ENCODE measurements around the gene SLC24A3.
A peak's percentile ranks its signal among the peaks of the same experiment; 100 is the strongest.

SLC24A3 gene

DNA sequence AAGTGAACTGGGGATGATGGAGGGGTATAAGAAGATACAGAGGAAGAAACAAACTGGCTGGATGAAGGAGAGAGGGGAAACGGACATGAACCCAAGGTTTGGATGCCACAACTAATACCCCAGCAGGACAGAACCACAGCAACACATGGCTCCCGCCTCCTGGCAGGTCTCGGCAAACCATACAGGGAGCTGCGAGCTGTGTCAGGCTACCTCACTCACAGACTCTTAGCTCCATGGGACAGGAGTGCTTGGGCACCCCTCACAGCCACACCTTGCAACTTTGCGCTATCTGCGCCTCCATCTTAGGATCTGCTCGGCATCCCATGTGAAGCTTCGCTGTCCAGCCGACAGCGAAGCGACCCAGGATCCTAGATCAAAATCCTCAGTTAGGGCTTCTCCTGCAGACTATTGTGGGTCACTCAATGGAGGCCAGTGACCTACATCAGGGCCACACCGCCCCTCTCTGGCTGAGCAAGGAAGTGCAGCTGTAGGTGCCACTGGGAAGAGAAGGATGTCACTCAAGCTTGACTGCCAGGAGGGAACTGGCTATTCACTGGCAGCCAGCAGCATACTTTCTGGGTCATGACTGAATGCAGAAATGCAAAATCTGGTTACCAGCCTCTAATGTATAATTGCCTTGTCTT, 371.2 kb downstream of the SLC24A3 start:
- DNase-seq (ENCODE audit: extremely low read depth, insufficient read length), result peak; percentile 25
- H3K27me3 ChIP-seq (replicated peaks; ENCODE audit: control insufficient read depth, insufficient read depth, low read length), result no peaks in the 10 kb centered on the region; the same call in 1 of the 2 replicates
- no peak overlapping the region for H3K4me3 ChIP-seq (replicated peaks; ENCODE audit: low read depth, low read length)
- TF ChIP-seq, protein P1, sequence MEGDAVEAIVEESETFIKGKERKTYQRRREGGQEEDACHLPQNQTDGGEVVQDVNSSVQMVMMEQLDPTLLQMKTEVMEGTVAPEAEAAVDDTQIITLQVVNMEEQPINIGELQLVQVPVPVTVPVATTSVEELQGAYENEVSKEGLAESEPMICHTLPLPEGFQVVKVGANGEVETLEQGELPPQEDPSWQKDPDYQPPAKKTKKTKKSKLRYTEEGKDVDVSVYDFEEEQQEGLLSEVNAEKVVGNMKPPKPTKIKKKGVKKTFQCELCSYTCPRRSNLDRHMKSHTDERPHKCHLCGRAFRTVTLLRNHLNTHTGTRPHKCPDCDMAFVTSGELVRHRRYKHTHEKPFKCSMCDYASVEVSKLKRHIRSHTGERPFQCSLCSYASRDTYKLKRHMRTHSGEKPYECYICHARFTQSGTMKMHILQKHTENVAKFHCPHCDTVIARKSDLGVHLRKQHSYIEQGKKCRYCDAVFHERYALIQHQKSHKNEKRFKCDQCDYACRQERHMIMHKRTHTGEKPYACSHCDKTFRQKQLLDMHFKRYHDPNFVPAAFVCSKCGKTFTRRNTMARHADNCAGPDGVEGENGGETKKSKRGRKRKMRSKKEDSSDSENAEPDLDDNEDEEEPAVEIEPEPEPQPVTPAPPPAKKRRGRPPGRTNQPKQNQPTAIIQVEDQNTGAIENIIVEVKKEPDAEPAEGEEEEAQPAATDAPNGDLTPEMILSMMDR (IDR thresholded peaks at IDR 0.05; ENCODE audit: insufficient read depth, low read length, poor library complexity, severe bottlenecking), result peak; percentile 87
- no peaks in the 10 kb centered on the region for H3K36me3 ChIP-seq (ENCODE audit: control insufficient read depth, insufficient read depth, low read length)

DNA sequence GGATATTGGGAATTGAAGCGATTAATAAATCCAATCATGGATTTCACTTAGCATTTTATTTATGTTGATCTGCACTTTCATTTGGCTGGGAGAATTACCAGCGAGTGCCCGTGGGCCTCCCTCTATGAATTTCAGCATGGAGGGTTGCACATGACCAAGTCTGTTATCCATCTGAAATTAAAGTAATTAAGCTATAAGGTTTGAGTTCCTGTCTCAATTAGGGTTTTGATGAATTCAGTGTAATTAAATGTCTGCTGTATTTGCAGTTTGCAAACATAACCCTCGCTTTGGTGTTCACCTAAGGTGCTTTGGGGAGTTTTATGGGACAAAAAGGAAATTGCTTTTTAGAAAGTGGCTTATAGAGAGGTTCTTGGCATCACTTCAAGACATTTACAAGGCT, 375.8 kb downstream of the SLC24A3 start:
- no peaks in the 10 kb centered on the region for H3K36me3 ChIP-seq (ENCODE audit: control insufficient read depth, insufficient read depth, low read length)
- H3K27me3 ChIP-seq (replicated peaks; ENCODE audit: control insufficient read depth, insufficient read depth, low read length), result no peaks in the 10 kb centered on the region; the same call in none of the 2 replicates
- TF ChIP-seq, protein P1 (IDR thresholded peaks at IDR 0.05; ENCODE audit: insufficient read depth, low read length, poor library complexity, severe bottlenecking), result no peak
- H3K4me3 ChIP-seq (replicated peaks; ENCODE audit: low read depth, low read length), result no peak overlapping the region
- no peak for DNase-seq (ENCODE audit: extremely low read depth, insufficient read length)

DNA sequence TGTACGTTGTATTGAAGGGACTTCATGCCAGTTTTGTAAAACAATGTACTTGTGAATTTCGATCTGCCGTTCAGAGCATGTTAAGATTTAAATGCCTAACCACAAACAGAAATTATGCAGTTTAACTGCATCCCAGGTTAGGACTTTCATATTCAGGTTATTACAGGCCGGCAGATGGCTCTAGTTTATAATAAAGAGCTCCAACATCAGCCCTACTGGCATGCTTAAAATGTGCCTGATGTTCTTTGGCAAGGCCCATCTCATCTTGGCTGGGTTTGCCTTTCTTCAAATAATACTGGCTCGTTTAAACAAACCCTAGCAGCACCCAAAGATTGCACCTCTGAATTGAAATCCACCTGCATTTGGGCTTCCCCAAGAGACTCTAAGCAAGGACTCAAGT, 376.3 kb downstream of the SLC24A3 start:
- TF ChIP-seq, protein P1 (IDR thresholded peaks at IDR 0.05; ENCODE audit: insufficient read depth, low read length, poor library complexity, severe bottlenecking), result no peak
- Histone ChIP-seq H3K36me3 (ENCODE audit: control insufficient read depth, insufficient read depth, low read length) (no peaks in the 10 kb centered on the region), H3K4me3 (replicated peaks; ENCODE audit: low read depth, low read length) (no peak overlapping the region), H3K27me3 (replicated peaks; ENCODE audit: control insufficient read depth, insufficient read depth, low read length) (no peaks in the 10 kb centered on the region; the same call in none of the 2 replicates)
- DNase-seq (ENCODE audit: extremely low read depth, insufficient read length), result no peak

DNA sequence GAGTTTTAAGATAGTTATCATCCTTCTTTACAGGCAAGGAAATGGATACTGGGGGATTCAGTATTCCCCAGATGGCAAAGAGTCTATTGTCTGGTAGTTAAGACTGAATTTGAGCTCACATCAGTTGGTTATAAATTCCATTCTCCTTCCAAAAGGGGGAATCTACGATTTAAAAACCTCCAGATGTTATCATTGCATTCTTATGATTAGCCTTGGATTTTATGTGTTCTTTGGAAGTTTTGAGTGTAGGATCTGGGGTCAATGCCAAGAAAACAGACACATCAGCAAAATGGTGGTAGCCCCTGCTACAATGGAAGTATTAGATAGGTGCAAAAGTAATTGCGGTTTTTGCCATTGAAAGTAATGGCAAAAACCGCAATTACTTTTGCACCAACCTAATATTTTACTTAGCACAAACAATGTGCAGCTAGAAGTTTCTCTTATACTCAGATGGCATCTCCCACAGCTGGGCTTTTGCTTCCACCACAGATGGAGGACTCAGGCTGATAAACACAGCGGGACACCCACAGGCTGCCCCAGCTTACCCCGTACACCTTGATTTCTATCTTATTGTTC, 377.4 kb downstream of the SLC24A3 start:
- Histone ChIP-seq H3K36me3 (ENCODE audit: control insufficient read depth, insufficient read depth, low read length) (no peaks in the 10 kb centered on the region), H3K27me3 (replicated peaks; ENCODE audit: control insufficient read depth, insufficient read depth, low read length) (no peaks in the 10 kb centered on the region; the same call in 1 of the 2 replicates), H3K4me3 (replicated peaks; ENCODE audit: low read depth, low read length) (no peak overlapping the region)
- DNase-seq (ENCODE audit: extremely low read depth, insufficient read length), result no peak
- TF ChIP-seq, protein P1 (IDR thresholded peaks at IDR 0.05; ENCODE audit: insufficient read depth, low read length, poor library complexity, severe bottlenecking), result no peak

DNA sequence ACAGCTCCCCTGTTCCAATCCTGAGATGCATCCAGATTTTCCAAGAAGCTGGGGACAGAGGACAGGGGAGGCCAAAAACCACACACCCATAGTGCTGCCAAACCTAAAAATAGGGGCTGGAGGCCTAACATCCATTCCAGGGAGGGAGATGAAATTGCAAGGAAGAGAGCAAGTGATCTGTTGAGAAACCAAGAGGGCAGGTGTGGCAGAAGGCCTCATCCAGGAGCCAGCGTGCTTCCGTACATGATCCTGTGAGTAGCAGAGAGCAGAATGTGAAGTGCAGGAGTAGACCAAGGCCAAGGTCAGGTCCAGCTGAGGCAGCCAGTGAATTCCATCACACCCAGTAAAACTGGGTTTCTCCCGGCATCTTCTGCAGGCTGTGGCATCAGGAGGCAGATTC, 377.9 kb downstream of the SLC24A3 start:
- Histone ChIP-seq H3K27me3 (replicated peaks; ENCODE audit: control insufficient read depth, insufficient read depth, low read length) (no peaks in the 10 kb centered on the region; the same call in 1 of the 2 replicates), H3K4me3 (replicated peaks; ENCODE audit: low read depth, low read length) (no peak overlapping the region), H3K36me3 (ENCODE audit: control insufficient read depth, insufficient read depth, low read length) (no peaks in the 10 kb centered on the region)
- TF ChIP-seq, protein P1 (IDR thresholded peaks at IDR 0.05; ENCODE audit: insufficient read depth, low read length, poor library complexity, severe bottlenecking), result no peak
- no peak for DNase-seq (ENCODE audit: extremely low read depth, insufficient read length)
